Measurements from ENCODE around the gene RUNDC3A. TPM values are rescaled to one million over a fixed set of nuclear protein-coding genes. Genes with fewer than 3 reads are reported as not detected.

Gene RUNDC3A
- total and polyA plus RNA-seq, 2 of the 8 experiments (the other 6 are each of a cell fraction or from before 2014, with no cell fraction given), result 6.4 to 13.8 TPM

DNA sequence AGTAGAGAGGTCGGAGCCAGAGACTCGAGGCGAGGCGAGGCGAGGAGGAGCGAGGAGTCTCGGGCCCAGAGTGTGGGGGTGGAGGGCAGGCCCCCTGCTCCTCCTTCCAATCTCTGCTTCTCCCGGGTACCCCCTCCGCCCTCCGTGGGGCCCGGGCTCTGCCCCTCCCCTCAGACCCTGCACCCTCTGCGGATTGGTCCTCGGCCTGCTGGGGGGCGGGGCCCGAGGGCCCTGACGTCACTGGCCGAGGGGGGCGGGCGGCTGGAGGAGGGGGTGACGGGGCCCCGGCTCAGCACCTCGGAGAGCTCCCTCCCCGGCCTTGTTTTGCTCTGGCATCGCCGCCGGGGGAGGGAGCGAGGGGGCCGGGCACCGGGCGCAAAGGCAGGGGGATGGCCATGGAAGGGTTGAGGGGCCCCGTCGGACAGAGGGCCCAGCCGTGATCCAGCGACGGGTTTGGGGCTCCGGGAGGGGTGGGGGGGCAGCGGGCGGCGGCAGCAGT, at the start of gene RUNDC3A (continued):
- TF ChIP-seq PHF8 (conservative IDR thresholded peaks at IDR 0.05; ENCODE audit: low read depth, low read length) (0 out of 2 replicates have a peak, but pooled peaks have one; percentile 33), POLR2A (IDR thresholded peaks at IDR 0.05; ENCODE audit: control extremely low read depth in 1 of 2, low read depth in 2 of 2, low read length in 2 of 2) (peak in 1 of 2 experiments; percentile 46; a peak in 1 of 3 replicates), SP1 (IDR thresholded peaks at IDR 0.05; ENCODE audit: low read depth, low read length) (peak; percentile 71; the same call in 1 of the 2 replicates), BRCA1 (IDR thresholded peaks at IDR 0.05; ENCODE audit: low read depth, low read length) (no peak), TAF1 (IDR thresholded peaks at IDR 0.05; ENCODE audit: low read depth, low read length) (peak; percentile 35; the same call in 1 of the 2 replicates), SAP30 (IDR thresholded peaks at IDR 0.05; ENCODE audit: insufficient read depth, insufficient replicate concordance, low read length) (no peak), NRF1 (IDR thresholded peaks at IDR 0.05; ENCODE audit: low read depth, low read length) (no peak), SIN3A (conservative IDR thresholded peaks at IDR 0.05 in 1 of 2, IDR thresholded peaks at IDR 0.05 in 1 of 2; ENCODE audit: low read depth in 1 of 2, low read length in 2 of 2) (peak; percentile 84 to 92; a peak in 3 of 4 replicates), CBX8 (IDR thresholded peaks at IDR 0.05; ENCODE audit: borderline replicate concordance, low read depth, low read length) (no peak), RFX5 (IDR thresholded peaks at IDR 0.05; ENCODE audit: borderline replicate concordance, low read depth, low read length) (no peak), KDM5A (IDR thresholded peaks at IDR 0.05; ENCODE audit: low read length) (no peak), SIRT6 (IDR thresholded peaks at IDR 0.05; ENCODE audit: low read length) (no peak), CREB1 (IDR thresholded peaks at IDR 0.05) (peak; percentile 93), SUZ12 (IDR thresholded peaks at IDR 0.05; ENCODE audit: low read length) (no peak), EGR1 (IDR thresholded peaks at IDR 0.05; ENCODE audit: borderline replicate concordance, low read depth, low read length) (peak; percentile 84; the same call in 1 of the 2 replicates), BCL11A (IDR thresholded peaks at IDR 0.05; ENCODE audit: low read depth in 2 of 2, low read length in 2 of 2) (no peak)
